MM.1S (cell line): ENCODE results near the gene ATG16L2.

ENCODE experiments used
- DNase-seq: peaks from one replicate; pipeline ENCODE4 v3.0.0-alpha.2; 2015
- H2AFZ ChIP-seq: fragments of 300-600 bp; sonication (generic); 2 replicates; pipeline ENCODE4 v1.6.0; 2016; ENCODE audit warnings: antibody characterized with exemption, low read length
- H3F3A ChIP-seq: fragments of 300-600 bp; sonication (generic); 2 replicates; pipeline ENCODE4 v1.6.1; 2016; ENCODE audit warnings: mild to moderate bottlenecking, antibody characterized with exemption, low read length, moderate library complexity, mixed read lengths; ENCODE audit not compliant: insufficient read depth
- H3K27ac ChIP-seq: fragments of 300-600 bp; sonication (generic); 2 replicates; pipeline ENCODE4 v1.5.1; 2016; ENCODE audit warnings: mild to moderate bottlenecking, low read length
- H3K27me3 ChIP-seq: fragments of 300-600 bp; sonication (generic); replicated peaks from 2 replicates; pipeline ENCODE4 v1.6.0; 2016; ENCODE audit warnings: low read length; ENCODE audit not compliant: insufficient read depth
- H3K36me3 ChIP-seq: fragments of 300-600 bp; sonication (generic); replicated peaks from 2 replicates; pipeline ENCODE4 v1.6.1; 2016; ENCODE audit warnings: mild to moderate bottlenecking, low read length, mixed read lengths; ENCODE audit not compliant: insufficient read depth
- H3K4me1 ChIP-seq: fragments of 300-600 bp; sonication (generic); 2 replicates; pipeline ENCODE4 v1.6.1; 2016; ENCODE audit warnings: low read length, mixed read lengths
- H3K4me2 ChIP-seq: fragments of 300-600 bp; sonication (generic); 2 replicates; pipeline ENCODE4 v1.6.0; 2016; ENCODE audit warnings: low read depth, low read length
- H3K4me3 ChIP-seq: fragments of 300-600 bp; sonication (generic); 2 replicates; pipeline ENCODE4 v1.5.1; 2016; ENCODE audit warnings: low read length, mixed read lengths
- H3K79me2 ChIP-seq: fragments of 300-600 bp; sonication (generic); 2 replicates; pipeline ENCODE4 v1.6.1; 2016; ENCODE audit warnings: mixed run types, low read length, mixed read lengths
- H3K9ac ChIP-seq: fragments of 300-600 bp; sonication (generic); 2 replicates; pipeline ENCODE4 v1.6.1; 2016; ENCODE audit warnings: low read length, mixed read lengths
- H3K9me2 ChIP-seq: fragments of 300-600 bp; sonication (generic); replicated peaks from 2 replicates; pipeline ENCODE4 v1.6.1; 2016; ENCODE audit warnings: mild to moderate bottlenecking, low read length, mixed read lengths; ENCODE audit not compliant: insufficient read depth
- H3K9me3 ChIP-seq: fragments of 300-600 bp; sonication (generic); replicated peaks from 2 replicates; pipeline ENCODE4 v1.6.1; 2016; ENCODE audit warnings: mild to moderate bottlenecking, low read length, mixed read lengths; ENCODE audit not compliant: insufficient read depth
- H4K20me1 ChIP-seq: fragments of 300-600 bp; sonication (generic); 2 replicates; pipeline ENCODE4 v1.6.1; 2016; ENCODE audit warnings: mild to moderate bottlenecking, low read length, moderate library complexity, mixed read lengths; ENCODE audit not compliant: insufficient read depth
- EZH2 ChIP-seq: fragments of 300-600 bp; sonication (generic); optimal IDR thresholded peaks from 2 replicates; pipeline ENCODE3; 2017; ENCODE audit warnings: low read depth, mild to moderate bottlenecking, antibody characterized with exemption, low read length, mixed read lengths
- EZH2phosphoT487 ChIP-seq: fragments of 300-600 bp; sonication (generic); IDR thresholded peaks from 2 replicates; pipeline ENCODE4 v1.6.1; 2018; ENCODE audit warnings: antibody characterized with exemption, low read length
- TF ChIP-seq, protein P1 (sequence below): fragments of 300-600 bp; sonication (generic); IDR thresholded peaks from 2 replicates; pipeline ENCODE4 v1.5.1; 2016; ENCODE audit warnings: antibody characterized with exemption, low read length, mixed read lengths

Gene ATG16L2

DNA sequence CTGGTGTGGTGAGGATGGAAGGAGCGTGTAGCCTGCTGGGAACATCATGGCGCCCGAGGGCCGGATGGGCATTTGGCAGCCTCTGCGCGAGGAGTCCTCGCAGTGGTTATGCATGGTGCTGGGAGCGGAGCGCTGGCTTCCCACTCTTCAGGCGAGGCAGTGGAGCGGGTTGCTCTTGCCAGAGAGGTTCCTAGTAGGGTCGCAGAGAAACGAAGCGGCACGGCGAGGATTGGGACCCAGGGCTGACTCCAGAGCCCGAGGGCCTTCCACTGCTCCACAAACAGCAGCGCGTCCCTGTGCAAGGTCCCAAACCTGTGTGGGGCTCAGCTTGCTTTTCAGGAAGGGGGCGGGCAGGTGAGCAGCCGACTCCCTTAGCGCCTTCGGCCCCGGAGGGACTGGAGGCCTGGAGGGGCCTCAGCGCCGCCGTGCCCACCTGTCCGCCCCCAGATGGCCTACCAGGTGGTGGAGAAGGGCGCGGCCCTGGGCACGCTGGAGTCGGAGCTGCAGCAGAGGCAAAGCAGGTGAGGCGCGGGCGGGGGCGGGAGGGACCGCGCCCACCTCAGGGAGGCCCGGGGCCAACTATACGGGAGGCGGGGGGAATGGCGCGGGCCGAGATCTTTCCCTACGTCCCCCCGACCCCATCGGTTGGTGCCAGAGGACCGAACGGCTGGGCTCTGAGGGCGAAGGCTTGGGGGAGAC lies 7.2 kb downstream of the ATG16L2 start:
- DNase-seq: no peak
- H4K20me1 ChIP-seq: no peaks in the 10 kb centered on the region
- peaks cover 23% of the 10 kb centered on the region for H3K79me2 ChIP-seq
- H3K4me3 ChIP-seq: no peak overlapping the region
- no peak overlapping the region; the same call in 1 of the 2 replicates for H3K9ac ChIP-seq
- no peaks in the 10 kb centered on the region for H3K27me3 ChIP-seq
- H3K27ac ChIP-seq: no peak overlapping the region
- H3F3A ChIP-seq: no peaks in the 10 kb centered on the region; the same call in none of the 2 replicates
- no peaks in the 10 kb centered on the region for H3K9me2 ChIP-seq
- no peak for TF ChIP-seq EZH2
- TF ChIP-seq EZH2phosphoT487: no peak
- TF ChIP-seq, protein P1, sequence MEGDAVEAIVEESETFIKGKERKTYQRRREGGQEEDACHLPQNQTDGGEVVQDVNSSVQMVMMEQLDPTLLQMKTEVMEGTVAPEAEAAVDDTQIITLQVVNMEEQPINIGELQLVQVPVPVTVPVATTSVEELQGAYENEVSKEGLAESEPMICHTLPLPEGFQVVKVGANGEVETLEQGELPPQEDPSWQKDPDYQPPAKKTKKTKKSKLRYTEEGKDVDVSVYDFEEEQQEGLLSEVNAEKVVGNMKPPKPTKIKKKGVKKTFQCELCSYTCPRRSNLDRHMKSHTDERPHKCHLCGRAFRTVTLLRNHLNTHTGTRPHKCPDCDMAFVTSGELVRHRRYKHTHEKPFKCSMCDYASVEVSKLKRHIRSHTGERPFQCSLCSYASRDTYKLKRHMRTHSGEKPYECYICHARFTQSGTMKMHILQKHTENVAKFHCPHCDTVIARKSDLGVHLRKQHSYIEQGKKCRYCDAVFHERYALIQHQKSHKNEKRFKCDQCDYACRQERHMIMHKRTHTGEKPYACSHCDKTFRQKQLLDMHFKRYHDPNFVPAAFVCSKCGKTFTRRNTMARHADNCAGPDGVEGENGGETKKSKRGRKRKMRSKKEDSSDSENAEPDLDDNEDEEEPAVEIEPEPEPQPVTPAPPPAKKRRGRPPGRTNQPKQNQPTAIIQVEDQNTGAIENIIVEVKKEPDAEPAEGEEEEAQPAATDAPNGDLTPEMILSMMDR: no peak
- H3K9me3 ChIP-seq: no peaks in the 10 kb centered on the region
- peak overlapping the region; percentile 29 for H3K4me2 ChIP-seq
- H3K4me1 ChIP-seq: peaks cover 2% of the 10 kb centered on the region; the same call in 1 of the 2 replicates
- no peaks in the 10 kb centered on the region for H3K36me3 ChIP-seq
- no peak overlapping the region for H2AFZ ChIP-seq

DNA sequence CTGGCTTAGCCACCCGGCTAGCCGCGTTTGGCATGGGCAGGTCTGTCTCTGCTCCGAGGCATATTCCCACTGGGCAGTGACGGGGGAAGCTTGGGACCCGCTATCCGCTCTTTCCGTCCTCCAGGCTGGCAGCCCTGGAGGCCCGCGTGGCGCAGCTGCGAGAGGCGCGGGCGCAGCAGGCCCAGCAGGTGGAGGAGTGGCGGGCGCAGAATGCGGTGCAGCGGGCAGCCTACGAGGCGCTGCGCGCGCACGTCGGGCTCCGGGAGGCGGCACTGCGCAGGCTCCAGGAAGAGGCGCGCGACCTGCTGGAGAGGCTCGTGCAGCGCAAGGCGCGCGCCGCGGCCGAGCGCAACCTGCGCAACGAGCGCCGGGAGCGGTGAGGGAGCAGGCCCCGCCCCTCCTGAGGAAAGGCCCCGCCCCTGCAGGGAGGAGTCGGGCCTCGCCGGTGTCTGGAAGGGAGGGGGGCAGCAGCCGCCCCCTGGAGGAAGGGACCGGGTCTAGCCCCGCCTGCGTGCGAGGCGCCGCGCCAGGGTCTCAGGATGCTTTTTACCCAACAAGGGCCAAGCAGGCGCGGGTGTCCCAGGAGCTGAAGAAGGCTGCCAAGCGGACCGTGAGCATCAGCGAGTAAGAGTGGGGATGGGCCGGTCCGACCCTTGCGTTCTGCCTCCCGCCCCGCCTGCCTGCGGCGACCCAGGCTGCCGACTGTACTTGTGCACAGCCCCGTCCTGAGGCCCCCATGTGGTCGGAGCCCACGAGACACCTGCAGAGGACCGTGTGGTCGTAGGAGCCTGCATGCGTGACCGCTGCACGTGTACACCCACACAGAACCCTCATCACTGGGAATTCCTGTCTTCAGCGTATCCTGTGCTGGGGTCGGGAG lies 7.9 kb downstream of the ATG16L2 start:
- no peak overlapping the region for H2AFZ ChIP-seq
- H3F3A ChIP-seq: peaks cover 5% of the 10 kb centered on the region
- peak overlapping the region; percentile 49 for H3K4me2 ChIP-seq
- TF ChIP-seq EZH2 (no peak), EZH2phosphoT487 (no peak)
- TF ChIP-seq, protein P1: no peak
- no peaks in the 10 kb centered on the region for H3K27me3 ChIP-seq
- no peak overlapping the region; the same call in 1 of the 2 replicates for H3K9ac ChIP-seq
- H3K36me3 ChIP-seq: no peaks in the 10 kb centered on the region
- DNase-seq: peak; percentile 87
- no peak overlapping the region for H3K27ac ChIP-seq
- H3K9me2 ChIP-seq: no peaks in the 10 kb centered on the region
- peaks cover 1% of the 10 kb centered on the region for H3K4me1 ChIP-seq
- peaks cover 19% of the 10 kb centered on the region for H3K79me2 ChIP-seq
- no peak overlapping the region for H3K4me3 ChIP-seq
- H3K9me3 ChIP-seq: no peaks in the 10 kb centered on the region
- no peaks in the 10 kb centered on the region for H4K20me1 ChIP-seq

DNA sequence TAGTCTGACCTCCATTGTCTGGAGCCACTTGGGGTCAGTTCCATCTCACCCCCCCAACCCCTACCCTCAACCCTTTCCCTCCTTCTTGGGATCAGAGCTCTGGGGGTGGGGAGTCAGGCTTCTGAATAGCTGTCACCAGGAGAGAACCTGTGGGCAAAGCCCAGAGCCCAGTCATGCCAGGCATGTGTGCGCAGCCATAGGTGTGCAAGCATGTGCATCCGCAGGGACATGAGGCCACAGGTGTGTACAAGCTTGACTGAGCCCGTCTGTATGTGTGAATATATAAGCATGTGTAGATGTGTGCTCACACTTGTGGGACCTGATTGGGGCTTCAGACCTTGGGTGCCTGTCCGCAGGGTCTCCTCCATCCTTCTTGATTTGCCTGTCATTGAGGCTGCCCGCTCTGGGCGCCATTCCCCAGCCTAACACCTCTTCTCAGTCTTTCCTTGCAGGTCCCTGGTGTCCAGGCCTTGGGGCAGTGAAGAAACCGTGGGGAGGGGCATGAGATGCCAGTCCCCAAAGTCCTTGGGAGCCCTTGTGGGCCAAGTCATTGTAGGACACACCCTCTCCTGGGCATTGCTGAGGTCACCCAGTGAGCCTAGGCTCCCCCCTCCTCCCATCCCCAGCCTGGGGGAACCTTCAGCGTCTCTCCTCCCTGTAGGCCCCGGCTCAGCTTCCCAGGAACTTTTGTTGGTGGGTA lies 9.0 kb downstream of the ATG16L2 start:
- no peaks in the 10 kb centered on the region for H4K20me1 ChIP-seq
- no peaks in the 10 kb centered on the region for H3K9me3 ChIP-seq
- TF ChIP-seq, protein P1: no peak
- TF ChIP-seq EZH2phosphoT487 (no peak), EZH2 (no peak)
- no peaks in the 10 kb centered on the region for H3K27me3 ChIP-seq
- H3F3A ChIP-seq: peaks cover 14% of the 10 kb centered on the region
- H3K79me2 ChIP-seq: peaks cover 15% of the 10 kb centered on the region
- H3K27ac ChIP-seq: no peak overlapping the region
- no peak overlapping the region for H3K9ac ChIP-seq
- H3K36me3 ChIP-seq: no peaks in the 10 kb centered on the region
- peaks cover 11% of the 10 kb centered on the region for H3K4me1 ChIP-seq
- H3K4me2 ChIP-seq: no peak overlapping the region
- no peak overlapping the region for H2AFZ ChIP-seq
- peak; percentile 3 for DNase-seq
- no peak overlapping the region for H3K4me3 ChIP-seq
- H3K9me2 ChIP-seq: no peaks in the 10 kb centered on the region
